Measurements from ENCODE around the gene CWC27.

Gene CWC27

DNA sequence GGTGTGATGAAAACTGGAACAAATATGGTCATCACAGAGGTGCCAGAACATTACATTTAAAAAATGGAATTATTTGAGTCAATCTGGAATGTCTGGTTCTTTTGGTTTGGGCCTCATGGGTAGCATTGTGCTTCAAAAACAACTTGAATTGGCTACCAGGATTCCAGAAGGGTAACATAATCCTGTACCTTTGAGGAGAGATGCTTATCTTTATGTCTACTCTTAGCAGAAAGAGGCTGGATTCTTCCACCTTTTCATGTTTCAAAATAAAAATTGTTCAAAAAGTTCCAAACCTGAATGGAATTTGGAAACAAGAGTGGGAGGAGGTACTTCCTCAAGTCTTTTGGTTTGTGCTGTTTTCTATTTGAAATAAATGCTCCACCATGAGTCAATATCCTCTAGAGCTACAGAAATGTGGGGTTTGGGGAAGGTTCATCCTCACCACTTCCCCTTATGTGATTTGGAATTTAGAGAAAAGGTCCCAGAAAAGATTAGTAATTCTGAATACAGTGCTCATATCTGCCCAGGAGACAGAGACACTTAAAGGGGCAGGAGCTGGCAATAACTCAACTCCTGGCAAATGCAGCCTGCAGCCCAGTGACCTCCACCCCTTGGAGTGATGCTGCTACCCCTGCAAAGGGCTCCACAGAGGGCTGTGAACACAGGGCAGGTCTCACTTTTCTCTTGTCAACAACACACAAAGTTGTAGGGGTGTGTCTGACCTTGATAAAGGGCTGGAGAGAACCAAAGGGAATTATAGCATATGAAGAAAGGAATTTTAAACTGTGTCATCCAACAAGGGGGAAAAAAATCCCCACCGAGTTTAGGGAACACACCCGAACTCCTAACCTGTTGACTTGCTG is 272.8 kb downstream of the CWC27 start:
- FAIRE-seq: no peak

DNA sequence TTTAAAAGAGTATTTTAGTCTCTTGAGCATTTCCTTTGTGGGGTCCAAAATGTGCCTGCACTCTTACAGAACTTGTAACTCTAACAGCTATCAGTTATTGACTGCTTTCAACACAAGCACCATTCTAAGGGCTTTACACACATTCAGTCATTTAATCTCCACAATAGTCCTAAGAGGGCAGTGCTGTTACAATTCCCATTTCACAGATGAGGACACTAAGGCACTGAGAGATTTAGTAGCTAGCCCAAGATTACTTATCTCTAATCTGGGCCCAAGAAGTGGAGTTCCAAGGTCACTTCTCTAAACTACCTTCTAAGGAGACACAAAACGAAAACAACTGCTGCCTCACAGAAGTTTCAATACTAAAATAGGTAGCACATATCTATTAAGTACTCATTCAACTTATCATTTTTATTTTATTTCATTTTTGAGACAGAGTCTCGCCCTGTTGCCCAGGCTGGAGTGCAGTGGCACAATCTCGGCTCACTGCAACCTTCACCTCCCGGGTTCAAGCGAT is 275.2 kb downstream of the CWC27 start:
- FAIRE-seq: no peak

DNA sequence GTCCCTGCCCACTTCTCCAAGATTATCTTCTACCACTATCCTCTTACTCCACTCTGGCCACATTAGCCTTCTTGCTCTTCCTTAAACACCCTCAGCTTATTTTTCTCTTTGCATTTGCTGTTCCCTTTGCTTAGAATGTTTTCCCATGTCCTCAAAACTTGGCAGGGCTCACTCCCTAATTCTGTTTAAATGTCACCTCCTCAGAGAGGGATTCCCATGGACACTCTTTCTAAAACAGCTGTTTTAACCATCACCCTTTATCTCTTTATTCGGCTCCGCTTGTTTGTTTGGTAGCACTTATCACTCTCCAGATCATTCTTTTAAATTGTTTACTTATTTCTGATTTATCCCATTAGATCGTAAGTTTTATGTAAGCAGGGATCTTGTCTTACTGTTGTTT is 278.5 kb downstream of the CWC27 start:
- FAIRE-seq: no peak

DNA sequence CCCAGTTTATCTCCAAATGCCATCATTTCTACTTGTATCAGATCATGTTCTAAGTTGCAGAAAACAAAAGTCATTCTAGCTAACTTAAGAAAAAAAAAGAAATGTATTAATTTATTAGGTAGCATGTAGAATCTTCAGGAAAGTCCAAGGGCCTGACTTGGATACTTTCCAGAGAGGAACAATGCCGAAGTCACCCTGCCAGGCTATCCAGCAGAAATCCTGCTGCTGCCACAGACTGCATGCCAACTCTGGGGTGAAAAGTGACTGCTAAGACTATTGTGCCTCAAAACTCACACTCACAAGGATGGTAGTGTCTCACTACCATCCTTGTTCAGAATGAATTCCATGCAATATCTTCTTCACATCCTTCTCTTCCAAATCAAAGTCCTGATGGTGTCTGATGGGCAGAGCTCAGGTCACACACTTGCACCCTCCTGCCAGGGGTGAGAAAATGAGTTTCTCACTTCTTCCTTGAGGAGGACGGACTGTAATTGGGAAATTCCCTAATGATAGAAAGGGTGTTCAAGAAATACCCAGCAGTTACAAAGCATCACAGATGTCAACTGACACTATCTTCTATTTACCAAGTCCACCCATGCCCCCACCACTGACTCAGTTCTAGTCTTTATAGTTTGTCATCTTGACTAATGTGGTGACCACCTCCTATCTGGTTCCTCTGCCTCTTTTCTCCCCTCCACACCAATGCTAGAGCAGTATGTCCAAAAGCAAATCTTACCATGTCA is 279.4 kb downstream of the CWC27 start:
- FAIRE-seq: no peak

DNA sequence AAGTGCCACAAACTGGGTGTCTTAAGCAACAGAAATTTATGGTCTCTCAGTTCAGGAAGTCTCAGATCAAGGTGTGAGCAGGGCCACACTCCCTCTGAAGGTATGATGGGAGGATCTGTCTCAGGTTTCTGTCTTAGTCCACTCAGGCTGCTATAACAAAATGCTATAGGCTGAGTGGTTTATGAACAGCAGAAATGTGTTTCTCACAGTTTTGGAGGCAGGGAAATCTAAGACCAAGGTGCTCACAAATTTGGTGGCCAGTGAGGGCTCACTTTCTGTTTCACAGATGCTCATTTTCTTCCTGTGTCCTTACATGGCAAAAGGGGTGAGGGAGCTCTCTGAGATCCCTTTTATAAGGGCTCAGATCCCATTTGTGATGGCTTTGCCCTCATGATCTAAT is 281.4 kb downstream of the CWC27 start:
- no peak for FAIRE-seq

DNA sequence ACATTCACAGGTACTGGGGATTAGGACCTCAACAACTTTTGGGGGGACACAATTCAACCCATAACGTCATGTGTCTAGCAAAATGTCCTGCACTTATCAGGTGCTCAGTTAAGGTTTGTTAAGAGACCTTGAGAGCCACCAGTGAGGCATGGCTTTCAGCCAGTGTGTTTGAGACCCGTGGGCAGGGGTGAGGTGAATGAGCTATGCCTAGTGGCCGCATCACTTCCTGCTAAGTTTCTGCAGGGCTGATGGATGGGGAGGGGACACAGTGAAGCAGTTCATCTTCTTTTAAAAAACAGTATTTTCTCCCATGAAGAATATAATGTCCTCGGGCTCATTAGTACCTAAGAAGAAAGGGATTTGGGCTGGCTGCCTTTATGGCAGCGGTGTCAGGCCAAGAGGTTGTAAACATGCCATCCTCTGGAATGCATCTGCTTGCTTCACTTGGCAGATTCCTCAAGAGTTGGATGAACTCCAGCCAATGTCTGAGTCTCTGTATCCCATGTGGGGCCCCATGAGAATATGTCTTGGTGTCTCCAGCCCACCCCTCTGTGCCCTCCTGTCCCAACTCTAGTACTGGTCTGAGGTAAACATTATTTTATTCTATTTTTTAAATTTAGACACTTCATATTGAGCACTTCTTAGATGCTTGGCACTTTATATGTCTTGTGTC is 282.2 kb downstream of the CWC27 start:
- no peak for FAIRE-seq

DNA sequence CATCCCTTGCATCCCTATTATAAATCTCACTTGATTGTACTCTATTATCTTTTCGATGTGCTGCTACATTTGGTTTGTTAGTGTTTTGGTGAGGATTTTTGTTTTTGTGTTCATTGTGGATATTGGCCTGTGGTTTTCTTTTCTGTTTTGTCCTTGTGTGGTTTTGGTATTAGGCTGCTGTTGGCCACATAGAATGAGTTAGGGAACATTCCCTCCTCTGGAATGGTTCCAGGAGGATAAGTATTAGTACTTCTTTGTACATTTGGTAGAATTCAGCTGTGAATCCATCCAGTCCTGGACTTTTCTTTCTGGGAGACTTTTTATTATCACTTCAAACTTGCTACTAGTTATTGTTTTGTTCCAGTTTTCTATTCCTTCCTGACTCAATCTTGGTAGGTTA is 287.2 kb downstream of the CWC27 start:
- no peak for FAIRE-seq

DNA sequence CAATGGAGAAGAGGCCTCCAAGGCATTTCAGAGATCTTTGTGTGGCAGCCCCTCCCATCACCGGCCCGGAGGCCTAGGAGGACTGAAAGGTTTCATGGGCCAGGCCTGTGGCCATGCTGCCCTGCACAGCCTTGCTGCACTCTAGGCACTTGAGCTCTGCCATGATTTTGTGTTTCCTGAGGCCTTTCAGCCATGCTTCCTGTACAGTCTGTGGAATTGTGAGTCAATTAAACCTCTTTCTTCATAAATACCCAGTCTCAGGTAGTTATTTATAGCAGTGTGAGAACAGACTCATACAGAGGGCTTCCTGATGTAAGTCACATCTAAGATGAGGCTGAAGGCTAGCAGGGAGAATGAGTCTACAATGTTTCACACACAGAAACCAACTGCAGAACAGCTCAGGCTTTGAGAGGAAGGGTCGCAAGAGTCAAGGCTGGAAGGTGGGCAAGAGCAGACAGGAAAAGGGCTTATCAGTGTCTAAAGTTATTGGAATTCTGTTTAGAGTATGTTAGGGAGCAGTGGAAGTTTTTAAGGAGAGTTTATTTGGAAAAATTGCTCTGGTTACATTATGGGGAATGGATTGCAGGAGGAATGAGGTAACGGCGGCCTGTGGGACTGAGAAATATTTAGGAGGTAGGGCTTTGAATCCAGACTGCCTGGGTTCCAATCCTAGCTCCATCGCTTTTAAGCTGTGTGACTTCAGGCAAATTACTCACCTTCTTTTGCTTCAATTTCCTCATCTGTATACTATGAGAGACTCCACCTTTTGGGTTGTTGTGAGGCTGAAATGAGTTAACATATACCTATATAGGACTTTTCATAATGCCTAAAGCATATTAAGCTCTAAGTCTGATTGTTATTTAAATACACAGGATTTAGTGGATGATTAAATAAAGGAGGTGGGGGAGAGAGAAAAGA is 291.2 kb downstream of the CWC27 start:
- no peak for FAIRE-seq

DNA sequence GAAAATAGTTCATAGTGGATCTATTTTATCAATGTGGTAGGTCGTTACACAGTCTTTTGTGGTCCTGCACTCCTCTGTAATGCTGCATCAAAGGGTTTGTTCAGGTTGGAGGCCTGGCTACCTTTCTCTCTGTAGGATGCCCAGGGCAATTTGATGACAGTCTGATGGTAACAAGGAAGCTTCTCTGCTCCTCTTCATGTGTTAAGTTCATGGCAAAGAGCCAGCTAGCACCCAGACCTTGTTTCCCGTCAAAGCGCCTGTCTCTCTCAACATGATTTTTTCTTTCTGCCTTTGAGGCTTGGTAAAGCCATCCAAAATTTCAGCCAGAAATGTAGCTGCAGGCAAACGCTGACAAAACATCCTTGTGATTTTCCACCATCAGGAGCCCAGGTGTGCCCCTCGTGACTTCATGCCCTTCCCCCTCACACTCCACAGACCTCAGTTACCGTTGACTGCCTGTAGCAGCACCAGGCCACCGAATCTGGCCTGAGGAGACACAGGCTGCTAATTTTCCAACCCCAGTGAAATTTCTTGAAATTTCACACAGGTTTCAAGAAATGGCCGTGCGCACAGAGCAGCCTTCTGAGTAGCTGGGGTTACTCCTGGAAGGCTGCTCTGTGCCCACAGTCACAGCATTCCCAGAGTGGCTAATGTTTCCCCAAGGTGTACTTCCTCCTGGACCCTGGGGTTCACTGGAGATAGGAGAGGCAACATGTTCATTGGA is 292.7 kb downstream of the CWC27 start:
- no peak for FAIRE-seq

DNA sequence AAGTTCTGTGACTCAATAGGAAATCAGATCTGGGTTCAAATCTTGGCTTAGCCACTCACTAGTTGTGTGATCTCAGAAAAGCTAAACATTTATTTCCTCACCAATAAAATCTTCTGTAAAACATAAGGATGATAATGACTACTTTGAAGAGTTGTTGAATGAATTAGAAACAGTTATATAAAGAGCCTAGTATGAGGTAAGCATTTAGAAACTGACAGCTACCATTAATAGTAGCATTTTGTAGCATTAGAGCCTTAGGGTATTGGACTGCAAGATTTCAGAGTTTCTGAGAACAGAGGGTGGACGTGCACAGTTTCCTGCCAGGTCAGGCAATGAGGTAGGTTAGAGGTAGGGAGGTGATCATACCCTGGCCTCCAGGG is 293.2 kb downstream of the CWC27 start:
- FAIRE-seq: no peak

DNA sequence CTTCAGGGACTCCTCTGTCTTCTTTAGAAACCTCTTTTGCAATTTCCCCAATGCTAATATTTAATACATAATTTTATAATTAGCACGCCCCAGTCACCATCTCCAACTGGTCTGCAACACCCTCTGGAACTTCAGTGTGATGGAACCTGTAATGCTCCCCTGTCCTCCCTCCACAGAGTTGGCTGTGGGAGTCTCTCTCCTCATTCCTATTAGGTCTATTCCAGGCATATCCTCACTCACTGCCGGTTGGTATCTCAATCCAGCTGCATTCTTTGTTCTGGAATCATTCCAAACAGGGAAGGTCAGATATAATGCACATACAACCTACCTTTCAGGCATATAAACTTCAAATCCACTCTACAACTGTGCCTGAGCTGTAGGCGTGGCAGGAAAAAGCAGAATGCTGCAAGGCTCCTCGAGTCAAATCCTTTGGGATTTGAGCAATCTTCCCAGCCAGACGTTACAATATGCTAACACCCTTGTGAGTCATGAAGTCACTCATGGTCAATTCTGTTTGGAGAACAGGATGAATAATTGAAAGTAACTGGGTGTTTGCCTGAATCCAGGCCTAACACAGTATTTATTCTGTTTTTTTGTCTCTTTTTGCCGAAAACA is 293.8 kb downstream of the CWC27 start:
- FAIRE-seq: no peak

DNA sequence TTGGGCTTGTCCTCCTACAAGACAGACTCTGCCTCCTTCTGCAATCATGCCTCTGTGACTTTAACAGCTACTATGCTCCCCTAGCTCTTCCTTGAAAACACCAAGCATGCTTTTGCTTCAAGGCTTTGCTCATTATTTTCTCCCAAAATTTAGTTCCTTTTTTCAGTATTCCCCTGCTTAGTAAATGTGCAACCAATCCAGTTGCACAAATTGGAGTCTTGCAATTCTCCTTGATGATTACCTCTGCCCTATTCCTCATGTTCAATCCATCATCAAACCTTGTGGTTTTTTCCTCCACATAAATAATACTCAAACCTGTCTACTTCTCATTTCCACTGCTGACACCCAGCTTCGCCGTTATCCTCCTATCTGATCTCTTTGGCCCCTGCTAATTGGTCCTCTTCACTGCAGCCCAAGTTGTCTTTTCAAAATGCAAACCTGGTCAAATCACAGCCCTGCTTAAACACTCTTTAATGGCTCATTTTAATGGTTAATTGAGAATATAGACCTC is 296.3 kb downstream of the CWC27 start:
- FAIRE-seq: no peak

DNA sequence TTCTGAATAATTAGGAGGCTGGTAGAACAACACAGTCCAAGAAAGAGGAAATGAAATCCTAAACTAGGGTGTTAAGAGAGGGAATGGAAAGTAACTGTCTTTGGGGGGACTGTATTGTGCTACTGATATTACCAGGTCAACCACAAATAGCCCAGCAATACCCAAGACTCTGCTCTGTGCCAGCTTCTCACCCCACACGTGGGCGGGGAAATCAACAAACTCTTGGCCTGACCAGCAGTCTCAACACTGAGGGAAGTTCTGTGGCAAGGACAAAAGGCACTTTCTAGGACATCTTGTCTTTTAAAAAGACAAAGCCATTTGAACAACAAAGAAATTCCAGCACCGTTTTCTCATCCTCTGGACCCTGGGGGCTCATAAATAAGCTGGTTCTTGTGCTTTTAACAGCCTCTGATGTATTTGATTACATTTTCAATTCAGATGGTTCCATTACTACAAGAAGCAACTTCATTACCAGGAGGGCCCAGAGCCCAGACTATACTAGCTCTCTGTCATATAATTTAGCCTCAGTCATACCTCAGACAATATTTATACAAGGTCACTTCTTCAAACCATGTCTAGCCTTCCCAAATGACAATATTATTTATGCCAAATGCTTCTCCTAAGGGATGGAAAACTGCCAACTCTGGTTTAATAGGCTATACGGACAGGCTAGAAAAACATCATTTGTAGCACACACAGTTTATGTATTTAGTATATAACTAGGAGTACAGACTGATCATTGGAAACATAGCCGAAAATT is 297.8 kb downstream of the CWC27 start:
- no peak for FAIRE-seq

DNA sequence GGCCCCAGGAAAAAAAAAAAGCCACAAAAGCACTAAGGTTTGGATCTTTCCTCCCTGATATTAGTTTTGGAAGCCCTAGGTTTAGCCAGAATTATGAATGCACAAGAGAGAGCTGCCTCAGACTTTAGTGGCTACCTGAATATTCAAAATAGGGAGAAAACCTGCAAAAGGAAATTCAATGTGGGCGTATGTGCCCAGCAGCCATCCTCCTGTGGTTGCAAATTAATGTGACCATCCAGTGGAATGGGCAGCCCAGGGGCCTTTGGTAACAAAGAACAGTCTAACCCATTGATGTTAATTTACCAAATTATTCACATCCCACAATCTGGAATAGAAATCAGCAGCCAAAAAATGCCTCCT is 298.4 kb downstream of the CWC27 start:
- FAIRE-seq: no peak

Measured in colon (tissue), 2 donors.